GM12872 (cell line): ENCODE results near the gene ARPP21.

ENCODE experiments used
- TF ChIP-seq, protein P1 (sequence below): IDR thresholded peaks from 3 replicates; pipeline ENCODE4 v1.5.1; 2011; ENCODE audit warnings: low read depth, mild to moderate bottlenecking, low read length, moderate library complexity; ENCODE audit not compliant: insufficient read depth

The ARPP21 gene

DNA sequence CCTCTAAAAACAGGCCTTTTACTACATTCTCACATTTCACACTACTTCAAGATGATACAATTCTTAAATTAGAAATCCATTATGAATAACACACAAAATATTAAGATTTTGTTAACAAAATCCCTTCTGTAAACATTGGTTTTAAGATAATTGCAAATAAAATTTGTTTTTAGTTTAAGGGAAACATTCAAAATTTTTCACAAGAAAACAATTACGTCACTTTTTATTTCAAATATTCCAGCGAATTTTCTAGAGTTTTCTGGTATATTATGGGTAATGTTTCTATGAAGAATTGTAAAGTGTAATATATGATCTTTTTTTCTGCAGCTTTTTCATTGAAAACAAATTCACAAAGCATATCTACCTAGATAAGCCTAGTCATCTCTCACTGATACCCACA lies 5.9 kb downstream of the ARPP21 start:
- TF ChIP-seq, protein P1, sequence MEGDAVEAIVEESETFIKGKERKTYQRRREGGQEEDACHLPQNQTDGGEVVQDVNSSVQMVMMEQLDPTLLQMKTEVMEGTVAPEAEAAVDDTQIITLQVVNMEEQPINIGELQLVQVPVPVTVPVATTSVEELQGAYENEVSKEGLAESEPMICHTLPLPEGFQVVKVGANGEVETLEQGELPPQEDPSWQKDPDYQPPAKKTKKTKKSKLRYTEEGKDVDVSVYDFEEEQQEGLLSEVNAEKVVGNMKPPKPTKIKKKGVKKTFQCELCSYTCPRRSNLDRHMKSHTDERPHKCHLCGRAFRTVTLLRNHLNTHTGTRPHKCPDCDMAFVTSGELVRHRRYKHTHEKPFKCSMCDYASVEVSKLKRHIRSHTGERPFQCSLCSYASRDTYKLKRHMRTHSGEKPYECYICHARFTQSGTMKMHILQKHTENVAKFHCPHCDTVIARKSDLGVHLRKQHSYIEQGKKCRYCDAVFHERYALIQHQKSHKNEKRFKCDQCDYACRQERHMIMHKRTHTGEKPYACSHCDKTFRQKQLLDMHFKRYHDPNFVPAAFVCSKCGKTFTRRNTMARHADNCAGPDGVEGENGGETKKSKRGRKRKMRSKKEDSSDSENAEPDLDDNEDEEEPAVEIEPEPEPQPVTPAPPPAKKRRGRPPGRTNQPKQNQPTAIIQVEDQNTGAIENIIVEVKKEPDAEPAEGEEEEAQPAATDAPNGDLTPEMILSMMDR, result no peak

DNA sequence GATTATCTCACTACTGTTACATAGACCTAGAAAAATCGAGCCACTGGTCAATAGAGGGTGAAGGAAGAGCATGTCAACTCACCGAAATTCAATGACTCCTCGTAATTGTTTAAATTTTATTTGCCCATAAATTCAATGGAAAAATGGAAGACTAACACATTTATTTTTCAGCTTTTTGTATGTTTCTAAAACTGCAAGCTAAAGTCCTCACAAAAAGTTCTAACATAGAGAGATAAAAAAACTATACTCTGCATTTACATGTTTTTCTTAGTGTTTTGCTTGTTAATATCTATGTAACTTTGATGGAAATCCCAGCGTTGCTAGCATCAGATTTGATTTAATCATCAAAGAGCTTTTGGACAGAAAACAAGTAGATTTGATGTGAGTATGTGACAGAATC lies 6.8 kb downstream of the ARPP21 start:
- TF ChIP-seq, protein P1, result no peak

DNA sequence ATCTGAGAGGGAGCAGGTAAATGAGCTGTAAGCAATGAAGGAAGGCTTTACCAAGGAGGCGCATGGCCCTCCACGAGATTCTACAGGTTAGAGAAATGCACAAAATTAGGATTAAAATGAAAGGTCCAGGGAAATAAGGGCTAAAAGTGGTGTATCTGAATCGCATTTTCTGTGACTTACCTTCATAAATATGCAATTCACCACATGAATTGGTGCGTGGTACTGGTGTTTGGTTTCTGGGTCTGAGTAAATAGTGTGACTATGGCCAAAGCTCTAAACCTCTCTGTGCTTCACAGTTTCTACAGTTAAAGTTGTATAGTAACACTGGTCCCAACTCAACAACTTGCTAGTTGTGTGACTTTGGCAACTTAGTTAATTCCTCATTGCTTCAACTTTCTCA lies 8.1 kb downstream of the ARPP21 start:
- TF ChIP-seq, protein P1, result no peak

DNA sequence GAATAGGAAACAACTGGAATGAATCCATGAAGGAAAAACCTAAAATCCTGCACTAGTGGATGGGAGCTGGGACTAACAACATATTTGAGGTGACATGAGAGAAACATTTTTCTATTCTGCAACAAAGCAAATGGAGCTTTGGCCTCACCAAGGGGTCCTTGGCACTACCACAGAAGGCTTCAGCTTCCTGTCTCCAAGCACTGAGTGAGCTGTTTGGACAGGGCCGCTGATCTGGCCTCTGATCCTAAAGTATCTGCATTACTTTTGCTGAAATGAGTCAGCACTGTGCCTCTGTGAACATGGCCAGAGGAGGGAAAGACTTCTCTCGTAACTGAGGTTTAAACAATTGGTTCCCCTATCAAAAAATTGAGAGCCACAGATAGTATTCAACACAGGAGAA lies 9.0 kb downstream of the ARPP21 start:
- TF ChIP-seq, protein P1, result no peak

DNA sequence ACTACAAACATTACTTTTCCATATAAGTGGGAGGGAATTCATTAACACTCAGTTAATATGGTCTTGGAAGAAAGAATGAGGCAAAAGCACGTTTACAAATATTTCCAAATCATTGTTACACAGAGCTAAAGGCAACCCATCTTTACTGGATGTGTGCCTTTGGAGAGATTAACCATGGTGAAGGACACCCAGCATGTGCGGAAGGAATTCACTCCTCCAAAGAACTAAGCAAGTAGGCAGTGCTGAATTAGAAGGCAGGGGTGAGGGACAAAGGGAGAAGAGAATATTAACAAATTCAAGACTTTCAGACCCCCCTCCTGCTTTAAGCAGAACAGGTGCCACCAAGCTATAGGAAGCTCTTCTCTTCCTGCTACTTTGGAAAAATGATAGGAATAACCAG lies 10.1 kb downstream of the ARPP21 start:
- TF ChIP-seq, protein P1, result no peak

DNA sequence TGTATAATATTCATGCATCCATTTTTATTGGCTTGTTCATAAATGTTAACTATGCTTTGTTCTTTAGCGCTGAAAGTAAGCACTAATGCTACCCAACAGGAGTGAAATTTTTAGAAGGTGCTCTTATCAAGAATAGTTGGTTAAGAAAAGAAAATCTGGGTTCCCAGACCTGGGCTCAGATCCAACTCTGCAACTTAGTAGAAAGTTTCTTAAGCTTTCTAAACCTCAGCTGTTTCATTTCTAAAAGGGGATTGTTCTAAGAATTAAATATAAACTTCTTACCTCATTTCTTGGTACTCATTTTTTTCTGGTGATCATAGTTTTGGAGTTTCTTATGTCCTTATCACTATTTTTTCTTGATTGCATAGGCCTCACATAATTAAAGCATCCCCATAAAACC lies 12.1 kb downstream of the ARPP21 start:
- TF ChIP-seq, protein P1, result no peak

DNA sequence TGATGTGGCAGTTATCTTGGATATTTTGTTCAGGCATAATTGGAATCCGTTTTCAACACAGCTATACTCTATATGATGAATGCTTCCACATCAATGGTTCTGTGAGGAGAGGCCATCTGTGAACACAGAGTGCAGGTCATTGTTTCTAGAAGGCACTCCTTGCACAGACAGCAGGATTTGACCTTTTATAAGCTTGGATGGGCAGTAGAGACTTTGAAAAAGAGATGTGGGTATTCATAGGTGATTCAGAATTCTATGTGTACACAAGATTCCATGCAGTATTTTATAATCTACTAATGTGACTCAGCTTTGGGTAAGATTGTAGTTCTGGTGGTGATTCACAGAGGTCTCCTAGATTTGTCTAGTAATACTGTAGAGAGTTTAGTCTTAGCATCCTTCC lies 12.5 kb downstream of the ARPP21 start:
- TF ChIP-seq, protein P1, result no peak

DNA sequence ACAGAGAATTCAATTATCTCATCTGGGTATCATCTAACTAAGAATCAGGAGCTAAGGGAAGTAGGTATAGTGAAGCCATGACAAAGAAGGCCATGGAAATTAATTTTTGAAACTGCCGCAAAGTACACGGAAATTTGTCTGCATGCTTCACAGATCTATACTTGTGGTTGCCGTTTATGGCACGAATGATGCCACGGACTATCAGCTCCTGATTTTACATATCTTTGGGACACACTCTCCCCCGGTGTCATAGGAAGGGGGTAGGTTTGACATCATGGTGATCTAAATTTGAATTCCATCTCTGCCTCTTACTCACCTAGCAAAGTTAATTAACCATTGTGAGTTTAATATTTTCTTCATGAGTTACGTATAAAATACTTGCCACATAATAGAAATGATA lies 14.0 kb downstream of the ARPP21 start:
- TF ChIP-seq, protein P1, result no peak
